H9 (cell line): ENCODE data around the gene A2ML1. TPM values are rescaled to one million over a fixed set of nuclear protein-coding genes. Genes with fewer than 3 reads are reported as not detected.

Experiments
- DNase-seq: peaks from one replicate; pipeline ENCODE4 v3.0.0-alpha.2; 2017
- H2AFZ ChIP-seq: one replicate; pipeline ENCODE4 v1.6.1; 2013; ENCODE audit warnings: mild to moderate bottlenecking, low read length, control low read depth, moderate library complexity
- H2AK5ac ChIP-seq: 2 replicates; pipeline ENCODE4 v1.6.1; 2013; ENCODE audit warnings: low read length, control low read depth, mixed read lengths; ENCODE audit not compliant: insufficient read length
- H2BK120ac ChIP-seq: one replicate; pipeline ENCODE4 v1.6.1; 2013; ENCODE audit warnings: low read depth, mild to moderate bottlenecking, low read length, control low read depth, inconsistent platforms; ENCODE audit not compliant: poor library complexity, severe bottlenecking
- H2BK12ac ChIP-seq: 2 replicates; pipeline ENCODE4 v1.6.1; 2013; ENCODE audit warnings: low read length, control low read depth, mixed read lengths, low read depth; ENCODE audit not compliant: insufficient read length
- H2BK15ac ChIP-seq: 2 replicates; pipeline ENCODE4 v1.6.1; 2013; ENCODE audit warnings: low read depth, low read length, control low read depth
- H2BK20ac ChIP-seq: one replicate; pipeline ENCODE4 v1.6.1; 2013; ENCODE audit warnings: low read depth, mild to moderate bottlenecking, low read length, control low read depth, inconsistent platforms; ENCODE audit not compliant: poor library complexity, severe bottlenecking
- H2BK5ac ChIP-seq: 2 replicates; pipeline ENCODE4 v1.6.1; 2013; ENCODE audit warnings: low read length, control low read depth, mixed read lengths; ENCODE audit not compliant: insufficient read length
- H3K14ac ChIP-seq: 2 replicates; pipeline ENCODE4 v1.6.1; 2013; ENCODE audit warnings: low read length, control low read depth; ENCODE audit not compliant: insufficient read depth
- H3K18ac ChIP-seq: 2 replicates; pipeline ENCODE4 v1.6.1; 2013; ENCODE audit warnings: low read depth, mild to moderate bottlenecking, mixed read lengths, low read length, control low read depth; ENCODE audit not compliant: insufficient read length
- H3K23ac ChIP-seq: 2 replicates; pipeline ENCODE4 v1.6.1; 2013; ENCODE audit warnings: low read length, control low read depth, mixed read lengths, low read depth; ENCODE audit not compliant: insufficient read length
- H3K23me2 ChIP-seq: 2 replicates; pipeline ENCODE4 v1.6.1; 2013; ENCODE audit warnings: low read depth, mild to moderate bottlenecking, mixed read lengths, low read length, control low read depth; ENCODE audit not compliant: insufficient read length, poor library complexity, severe bottlenecking
- H3K27ac ChIP-seq: 2 replicates; pipeline ENCODE4 v1.5.1; 2013; ENCODE audit warnings: low read length, control low read depth, mixed read lengths, low read depth; ENCODE audit not compliant: insufficient read length
- H3K27me3 ChIP-seq: 2 replicates; pipeline ENCODE4 v1.6.1; 2013; ENCODE audit warnings: low read length, control low read depth, inconsistent platforms; ENCODE audit not compliant: insufficient read depth
- H3K4ac ChIP-seq: 2 replicates; pipeline ENCODE4 v1.6.1; 2013; ENCODE audit warnings: low read depth, mild to moderate bottlenecking, control low read depth, inconsistent platforms, low read length, moderate library complexity
- H3K4me1 ChIP-seq: 2 replicates; pipeline ENCODE4 v1.6.1; 2013; ENCODE audit warnings: low read length, control low read depth, inconsistent platforms; ENCODE audit not compliant: insufficient read depth
- H3K4me2 ChIP-seq: 2 replicates; pipeline ENCODE4 v1.6.1; 2013; ENCODE audit warnings: low read length, control low read depth, mixed read lengths; ENCODE audit not compliant: insufficient read length, insufficient read depth
- H3K56ac ChIP-seq: 2 replicates; pipeline ENCODE4 v1.6.1; 2013; ENCODE audit warnings: low read depth, mild to moderate bottlenecking, mixed read lengths, low read length, control low read depth; ENCODE audit not compliant: insufficient read length
- H3K79me1 ChIP-seq: 2 replicates; pipeline ENCODE4 v1.6.1; 2013; ENCODE audit warnings: low read depth, mild to moderate bottlenecking, moderate library complexity, low read length, control low read depth, inconsistent platforms; ENCODE audit not compliant: insufficient read depth, poor library complexity, severe bottlenecking
- H3K79me2 ChIP-seq: 2 replicates; pipeline ENCODE4 v1.6.1; 2013; ENCODE audit warnings: low read length, control low read depth, inconsistent platforms; ENCODE audit not compliant: insufficient read depth
- H3K9ac ChIP-seq: 2 replicates; pipeline ENCODE4 v1.6.1; 2013; ENCODE audit warnings: low read length, control low read depth, mixed read lengths; ENCODE audit not compliant: insufficient read length; ENCODE audit errors: extremely low read depth
- H3K9me3 ChIP-seq: one replicate; pipeline ENCODE4 v1.6.1; 2013; ENCODE audit warnings: low read depth, low read length, inconsistent platforms; ENCODE audit not compliant: control insufficient read depth
- H3T11ph ChIP-seq: one replicate; pipeline ENCODE4 v1.6.1; 2013; ENCODE audit warnings: mild to moderate bottlenecking, low read length, control low read depth, inconsistent platforms
- H4K20me1 ChIP-seq: one replicate; pipeline ENCODE4 v1.6.1; 2013; ENCODE audit not compliant: control insufficient read depth, insufficient read length, insufficient read depth
- H4K5ac ChIP-seq: 2 replicates; pipeline ENCODE4 v1.6.1; 2013; ENCODE audit warnings: low read depth, mild to moderate bottlenecking, mixed read lengths, low read length, control low read depth; ENCODE audit not compliant: insufficient read length
- H4K8ac ChIP-seq: replicated peaks from 2 replicates; pipeline ENCODE4 v1.6.1; 2013; ENCODE audit warnings: low read length, control low read depth, mixed read lengths, low read depth; ENCODE audit not compliant: insufficient read length
- H4K91ac ChIP-seq: 2 replicates; pipeline ENCODE4 v1.6.1; 2013; ENCODE audit warnings: low read depth, mild to moderate bottlenecking, moderate library complexity, mixed read lengths, low read length, control low read depth; ENCODE audit not compliant: insufficient read length
- H3K27ac Mint-ChIP-seq, 3 experiments: 2 replicates in 2 of 3; 3 replicates in 1 of 3; pipeline ENCODE4 v1.8.0; 2020 to 2021; ENCODE audit warnings: mixed read lengths in 3 of 3, mild to moderate bottlenecking in 1 of 3, moderate library complexity in 1 of 3
- H3K27me3 Mint-ChIP-seq: 2 replicates; pipeline ENCODE4 v1.8.0; 2021; ENCODE audit warnings: low read depth, mild to moderate bottlenecking, moderate library complexity, mixed read lengths
- H3K36me3 Mint-ChIP-seq, 3 experiments: 2 replicates in 2 of 3; 3 replicates in 1 of 3; pipeline ENCODE4 v1.8.0; 2020 to 2021; ENCODE audit warnings: low read depth in 3 of 3, mixed read lengths in 3 of 3; ENCODE audit not compliant: insufficient read depth in 1 of 3
- H3K4me1 Mint-ChIP-seq, 2 experiments: 2 replicates each; pipeline ENCODE4 v1.8.0; 2020; ENCODE audit warnings: mixed read lengths in 2 of 2
- H3K4me3 Mint-ChIP-seq, 2 experiments: 2 replicates in 1 of 2; 3 replicates in 1 of 2; pipeline ENCODE4 v1.8.0; 2020 to 2021; ENCODE audit warnings: mild to moderate bottlenecking in 2 of 2, mixed read lengths in 2 of 2, moderate library complexity in 1 of 2
- H3K9me3 Mint-ChIP-seq, 2 experiments: 2 replicates in 1 of 2; 3 replicates in 1 of 2; pipeline ENCODE4 v1.8.0; 2020; ENCODE audit warnings: mild to moderate bottlenecking in 2 of 2, mixed read lengths in 2 of 2, moderate library complexity in 1 of 2
- WGBS: extraction: QIAGEN DNeasy Blood & Tissue Kit; methylation state at CpG from one replicate; pipeline ENCODE4 v1.1.7; 2013; ENCODE audit warnings: missing lambda C conversion rate, low lambda C conversion rate, mixed read lengths; ENCODE audit not compliant: insufficient read length; ENCODE audit errors: extremely low coverage; 5-methylcytosine and 5-hydroxymethylcytosine counted together
- long read RNA-seq: library from polyadenylated mRNA; unstranded; transcript quantifications from one replicate; pipeline ENCODE4 v2.0.0, GENCODE V29; 2020
- total RNA-seq: library from RNA; stranded (reverse); gene quantifications from 2 replicates; pipeline ENCODE4 v1.2.1, GENCODE V29; 2021
- TF ChIP-seq, protein P1 (sequence below): fragments of 200-600 bp; sonication (generic); conservative IDR thresholded peaks from 3 replicates; pipeline ENCODE4 v1.8.0; 2021; ENCODE audit warnings: antibody characterized with exemption, mild to moderate bottlenecking

The A2ML1 gene
- total RNA-seq, result 2.8 and 4.1 TPM in 2 replicates
- long read RNA-seq, partial matches to known transcripts, result 4 of 14 reads
- long read RNA-seq, other reads (novel, unspliced or antisense), result 10 of 14 reads

- TF ChIP-seq, protein P1, sequence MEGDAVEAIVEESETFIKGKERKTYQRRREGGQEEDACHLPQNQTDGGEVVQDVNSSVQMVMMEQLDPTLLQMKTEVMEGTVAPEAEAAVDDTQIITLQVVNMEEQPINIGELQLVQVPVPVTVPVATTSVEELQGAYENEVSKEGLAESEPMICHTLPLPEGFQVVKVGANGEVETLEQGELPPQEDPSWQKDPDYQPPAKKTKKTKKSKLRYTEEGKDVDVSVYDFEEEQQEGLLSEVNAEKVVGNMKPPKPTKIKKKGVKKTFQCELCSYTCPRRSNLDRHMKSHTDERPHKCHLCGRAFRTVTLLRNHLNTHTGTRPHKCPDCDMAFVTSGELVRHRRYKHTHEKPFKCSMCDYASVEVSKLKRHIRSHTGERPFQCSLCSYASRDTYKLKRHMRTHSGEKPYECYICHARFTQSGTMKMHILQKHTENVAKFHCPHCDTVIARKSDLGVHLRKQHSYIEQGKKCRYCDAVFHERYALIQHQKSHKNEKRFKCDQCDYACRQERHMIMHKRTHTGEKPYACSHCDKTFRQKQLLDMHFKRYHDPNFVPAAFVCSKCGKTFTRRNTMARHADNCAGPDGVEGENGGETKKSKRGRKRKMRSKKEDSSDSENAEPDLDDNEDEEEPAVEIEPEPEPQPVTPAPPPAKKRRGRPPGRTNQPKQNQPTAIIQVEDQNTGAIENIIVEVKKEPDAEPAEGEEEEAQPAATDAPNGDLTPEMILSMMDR, result no peak
- Histone ChIP-seq H4K8ac (no peak within 1 kb of the TSS), H3K27ac (no peak within 1 kb of the TSS), H3K14ac (no peak within 1 kb of the TSS), H3K79me2 (no peaks in the 10 kb centered on the region), H3K23ac (no peak within 1 kb of the TSS), H2BK12ac (no peak within 1 kb of the TSS), H3K23me2 (no peaks in the 10 kb centered on the region), H3K18ac (peak within 1 kb of the TSS; percentile 16), H3K9ac (no peak within 1 kb of the TSS), H3K4ac (no peak within 1 kb of the TSS), H3K4me2 (no peak within 1 kb of the TSS), H2AK5ac (no peak within 1 kb of the TSS), H3K9me3 (no peaks in the 10 kb centered on the region), H3K27me3 (no peaks in the 10 kb centered on the region), H2BK15ac (no peak within 1 kb of the TSS), H2AFZ (no peak within 1 kb of the TSS), H2BK5ac (no peak within 1 kb of the TSS), H2BK120ac (no peak within 1 kb of the TSS), H2BK20ac (no peak within 1 kb of the TSS), H3T11ph (no peak within 1 kb of the TSS), H3K79me1 (no peaks in the 10 kb centered on the region), H4K5ac (no peak within 1 kb of the TSS), H4K20me1 (no peaks in the 10 kb centered on the region), H3K4me1 (peaks cover 8% of the 10 kb centered on the region; the same call in 1 of the 2 replicates), H3K56ac (no peak within 1 kb of the TSS), H4K91ac (no peak within 1 kb of the TSS)
- Mint-ChIP-seq H3K27me3 (no peaks in the 10 kb centered on the region), H3K4me1 (peaks cover 38 to 46% of the 10 kb centered on the region in 2 experiments), H3K9me3 (peaks cover 15 to 24% of the 10 kb centered on the region in 2 experiments), H3K4me3 (peak within 1 kb of the TSS in 1 of 2 experiments; percentile 73; a peak in 3 of 5 replicates), H3K27ac (peak within 1 kb of the TSS; percentile 62 to 94 (median 80); a peak in 6 of 7 replicates), H3K36me3 (peaks cover 4 to 21% (median 15%) of the 10 kb centered on the region in 3 experiments; a peak in 6 of 7 replicates)
- no CpG with 5 or more reads among the region's 3 CpGs for WGBS
- no peak for DNase-seq
These were observed at the start of gene A2ML1 for GRCh38 chr12:8822298-8822697. Gene A2ML1 (plus strand): TSS chr12:8822621. CDS start chr12:8822652, 31 bp downstream.
